SK-N-SH (cell line): Measurements from ENCODE around the gene TMEM184B. TPM values are rescaled to one million over a fixed set of nuclear protein-coding genes. Genes with fewer than 3 reads are reported as not detected.

Source experiments
- CTCF ChIA-PET: fragments of 300-600, 350-600 bp; formaldehyde crosslinking; extraction: SDS; loops from one replicate; lab custom pipeline; 2021; lab: Yijun Ruan, JAX
- POLR2A ChIA-PET: fragments of 350-600 bp; sonication (Branson Sonifier 250); formaldehyde crosslinking; extraction: SDS; loops from one replicate; lab custom pipeline; 2020; ENCODE audit warnings: antibody characterized with exemption, inconsistent platforms; lab: Yijun Ruan, JAX
- DNase-seq: peaks from one replicate; pipeline ENCODE4 v3.0.0; 2012
- H2AFZ ChIP-seq: fragments of 200-600 bp; sonication (generic); 2 replicates; pipeline ENCODE4 v1.8.1; 2016; ENCODE audit warnings: antibody characterized with exemption, mild to moderate bottlenecking, low read depth
- H3F3A ChIP-seq: fragments of 200-600 bp; sonication (generic); replicated peaks from 2 replicates; pipeline ENCODE3; 2016; ENCODE audit warnings: antibody characterized with exemption, mild to moderate bottlenecking; ENCODE audit not compliant: insufficient read depth
- H3K27ac ChIP-seq, 2 experiments: fragments of 200-500 bp in 1 of 2; fragments of 200-600 bp in 1 of 2; sonication (Bioruptor generic) in 1 of 2; sonication (generic), shearing (Covaris generic) in 1 of 2; 2 replicates each; pipeline versions ENCODE4 v1.5.1 to v1.6.1; 2014 to 2016; ENCODE audit warnings: low read depth in 2 of 2, inconsistent platforms in 1 of 2, low read length in 1 of 2, mild to moderate bottlenecking in 1 of 2, mixed read lengths in 1 of 2
- H3K27me3 ChIP-seq: fragments of 200-600 bp; sonication (generic), shearing (Covaris generic); 2 replicates; pipeline ENCODE4 v1.6.1; 2016; ENCODE audit warnings: mixed run types; ENCODE audit not compliant: insufficient read depth
- H3K36me3 ChIP-seq, 2 experiments: fragments of 200-500 bp in 1 of 2; fragments of 200-600 bp in 1 of 2; sonication (Bioruptor generic) in 1 of 2; sonication (generic) in 1 of 2; replicated peaks in 1 of 2; 2 replicates each; pipeline versions ENCODE3 to v1.5.1; 2014 to 2016; ENCODE audit warnings: low read length in 1 of 2, mild to moderate bottlenecking in 1 of 2; ENCODE audit not compliant: insufficient read depth in 2 of 2, control insufficient read depth in 1 of 2
- H3K4me1 ChIP-seq, 2 experiments: fragments of 200-500 bp in 1 of 2; fragments of 200-600 bp in 1 of 2; sonication (Bioruptor generic) in 1 of 2; sonication (generic), shearing (Covaris generic) in 1 of 2; 2 replicates each; pipeline versions ENCODE4 v1.5.1 to v1.6.1; 2014 to 2016; ENCODE audit warnings: low read depth in 1 of 2, low read length in 1 of 2, mixed run types in 1 of 2; ENCODE audit not compliant: insufficient read depth in 2 of 2, control insufficient read depth in 1 of 2
- H3K4me2 ChIP-seq: fragments of 200-600 bp; sonication (generic), shearing (Covaris generic); 2 replicates; pipeline ENCODE4 v1.6.1; 2017; ENCODE audit warnings: mixed run types
- H3K4me3 ChIP-seq, 2 experiments: fragments of 200-500 bp in 1 of 2; fragments of 200-600 bp in 1 of 2; sonication (Bioruptor generic) in 1 of 2; sonication (generic), shearing (Covaris generic) in 1 of 2; 2 replicates each; pipeline versions ENCODE4 v1.5.1 to v1.8.1; 2014 to 2016; ENCODE audit warnings: low read depth in 2 of 2, inconsistent platforms in 1 of 2, low read length in 1 of 2, mild to moderate bottlenecking in 1 of 2, mixed read lengths in 1 of 2, moderate library complexity in 1 of 2
- H3K79me2 ChIP-seq: fragments of 200-600 bp; sonication (generic); 2 replicates; pipeline ENCODE4 v1.8.1; 2017; ENCODE audit warnings: mild to moderate bottlenecking; ENCODE audit not compliant: insufficient read depth
- H3K9ac ChIP-seq: fragments of 200-600 bp; sonication (generic); 2 replicates; pipeline ENCODE4 v1.6.1; 2017; ENCODE audit warnings: mixed run types
- H3K9me2 ChIP-seq: fragments of 200-600 bp; sonication (generic); 2 replicates; pipeline ENCODE4 v1.6.1; 2017; ENCODE audit warnings: mixed run types
- H3K9me3 ChIP-seq: fragments of 200-600 bp; sonication (generic); 2 replicates; pipeline ENCODE4 v1.6.1; 2017; ENCODE audit warnings: mixed run types, mild to moderate bottlenecking, moderate library complexity
- H4K20me1 ChIP-seq: fragments of 200-600 bp; sonication (generic); 2 replicates; pipeline ENCODE4 v1.6.1; 2017; ENCODE audit warnings: mild to moderate bottlenecking, mixed run types; ENCODE audit not compliant: insufficient read depth
- ELF1 ChIP-seq: IDR thresholded peaks from 2 replicates; pipeline ENCODE4 v1.4.0; 2012
- EP300 ChIP-seq, 2 experiments: IDR thresholded peaks; 2 replicates each; pipeline versions ENCODE4 v1.4.0 to v1.6.1; 2012; ENCODE audit warnings: borderline replicate concordance in 1 of 2, low read depth in 1 of 2, low read length in 1 of 2
- FOXM1 ChIP-seq: IDR thresholded peaks from 2 replicates; pipeline ENCODE4 v1.4.0; 2012; ENCODE audit warnings: low read depth, mild to moderate bottlenecking
- GABPA ChIP-seq: IDR thresholded peaks from 2 replicates; pipeline ENCODE4 v1.4.0; 2012; ENCODE audit warnings: low read depth, mild to moderate bottlenecking
- GATA2 ChIP-seq: sonication (generic); formaldehyde crosslinking; IDR thresholded peaks from 2 replicates; pipeline ENCODE4 v1.5.0; 2020; ENCODE audit warnings: mild to moderate bottlenecking, missing genetic modification reagents
- JUND ChIP-seq: IDR thresholded peaks from 2 replicates; pipeline ENCODE4 v1.4.0; 2012
- MEF2A ChIP-seq: IDR thresholded peaks from 2 replicates; pipeline ENCODE4 v1.4.0; 2012; ENCODE audit warnings: low read depth, borderline replicate concordance
- PBX3 ChIP-seq: IDR thresholded peaks from 2 replicates; pipeline ENCODE4; 2012
- POLR2AphosphoS5 ChIP-seq: IDR thresholded peaks from 2 replicates; pipeline ENCODE4 v1.6.1; 2012; ENCODE audit warnings: low read depth, low read length
- RAD21 ChIP-seq: IDR thresholded peaks from 2 replicates; pipeline ENCODE4 v1.6.1; 2012; ENCODE audit warnings: mild to moderate bottlenecking, low read length
- RCOR1 ChIP-seq: fragments of 150-350 bp; IDR thresholded peaks from 2 replicates; pipeline ENCODE4 v1.6.1; 2017; ENCODE audit warnings: antibody characterized with exemption, low read length
- RFX5 ChIP-seq: IDR thresholded peaks from 2 replicates; pipeline ENCODE4 v1.6.1; 2012; ENCODE audit warnings: mild to moderate bottlenecking, improper control_type of control experiment, low read length
- TEAD4 ChIP-seq: IDR thresholded peaks from 2 replicates; pipeline ENCODE4 v1.4.0; 2012; ENCODE audit warnings: mild to moderate bottlenecking, borderline replicate concordance; ENCODE audit not compliant: insufficient read depth
- USF1 ChIP-seq: IDR thresholded peaks from 2 replicates; pipeline ENCODE4 v1.4.0; 2012; ENCODE audit warnings: low read depth, borderline replicate concordance
- YY1 ChIP-seq: IDR thresholded peaks from 2 replicates; pipeline ENCODE4 v1.4.0; 2012; ENCODE audit warnings: low read depth, mild to moderate bottlenecking
- WGBS: methylation state at CpG from one replicate; pipeline ENCODE4 v1.1.6; 2017; ENCODE audit warnings: low lambda C conversion rate; 5-methylcytosine and 5-hydroxymethylcytosine counted together
- polyA plus RNA-seq, 3 experiments: library from polyadenylated mRNA; depleted of rRNA; stranded (reverse); fragments of >200 nt; gene quantifications; 2 replicates each; pipeline ENCODE4 v1.2.3, GENCODE V29; 2012
- TF ChIP-seq, protein P1 (sequence below): IDR thresholded peaks from 2 replicates; pipeline ENCODE4 v1.4.0; 2012; ENCODE audit warnings: low read depth
- TF ChIP-seq, protein P2 (sequence below): IDR thresholded peaks from 2 replicates; pipeline ENCODE4 v1.6.1; 2012; ENCODE audit warnings: mild to moderate bottlenecking, low read depth, low read length, moderate library complexity
- TF ChIP-seq, protein P3 (sequence below): fragments of 150-350 bp; IDR thresholded peaks from 2 replicates; pipeline ENCODE4 v1.6.1; 2017; ENCODE audit warnings: antibody characterized with exemption, low read length, low read depth, borderline replicate concordance

Gene TMEM184B
- polyA plus RNA-seq, 1 of the 3 experiments (the other 2 are of a cell fraction), result 25.3 TPM

DNA sequence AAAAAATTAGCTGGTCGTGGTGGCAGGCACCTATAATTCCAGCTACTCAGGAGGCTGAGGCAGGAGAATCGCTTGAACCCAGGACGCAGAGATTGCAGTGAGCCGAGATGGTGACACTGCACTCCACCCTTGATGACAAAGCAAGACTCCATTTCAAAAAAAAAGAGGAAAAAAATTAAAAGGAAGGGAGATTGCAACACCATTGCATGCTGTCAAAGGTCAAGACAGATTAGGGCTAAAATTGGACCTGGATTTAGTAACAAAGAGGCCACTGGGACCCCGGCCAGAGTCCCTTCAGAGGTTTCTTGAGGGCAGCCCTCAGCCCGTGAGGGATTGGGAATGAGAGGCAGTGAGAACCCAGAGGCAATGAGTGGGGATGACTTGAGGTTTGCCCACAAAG lies 79.2 kb downstream of the TMEM184B start:
- Histone ChIP-seq H3K36me3 (no peaks in the 10 kb centered on the region), H3K79me2 (no peaks in the 10 kb centered on the region), H3K27ac (no peak overlapping the region), H3K27me3 (no peaks in the 10 kb centered on the region), H4K20me1 (no peaks in the 10 kb centered on the region), H3F3A (no peaks in the 10 kb centered on the region), H3K4me2 (no peak overlapping the region), H3K9me3 (no peaks in the 10 kb centered on the region), H3K4me1 (peaks cover 0 to 4% of the 10 kb centered on the region in 2 experiments; a peak in 1 of 4 replicates), H3K4me3 (no peak overlapping the region), H2AFZ (no peak overlapping the region), H3K9ac (no peak overlapping the region), H3K9me2 (no peaks in the 10 kb centered on the region)
- no peak for DNase-seq
- CTCF ChIA-PET, result no interaction called here
- WGBS, result 67% methylated on average over 2 of the region's 6 CpGs
- TF ChIP-seq MEF2A (no peak), YY1 (no peak), FOXM1 (no peak), ELF1 (no peak), TEAD4 (no peak), JUND (no peak), RCOR1 (no peak), POLR2AphosphoS5 (no peak), USF1 (no peak)
- TF ChIP-seq, protein P1, sequence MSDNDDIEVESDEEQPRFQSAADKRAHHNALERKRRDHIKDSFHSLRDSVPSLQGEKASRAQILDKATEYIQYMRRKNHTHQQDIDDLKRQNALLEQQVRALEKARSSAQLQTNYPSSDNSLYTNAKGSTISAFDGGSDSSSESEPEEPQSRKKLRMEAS, result no peak
- TF ChIP-seq, protein P2, sequence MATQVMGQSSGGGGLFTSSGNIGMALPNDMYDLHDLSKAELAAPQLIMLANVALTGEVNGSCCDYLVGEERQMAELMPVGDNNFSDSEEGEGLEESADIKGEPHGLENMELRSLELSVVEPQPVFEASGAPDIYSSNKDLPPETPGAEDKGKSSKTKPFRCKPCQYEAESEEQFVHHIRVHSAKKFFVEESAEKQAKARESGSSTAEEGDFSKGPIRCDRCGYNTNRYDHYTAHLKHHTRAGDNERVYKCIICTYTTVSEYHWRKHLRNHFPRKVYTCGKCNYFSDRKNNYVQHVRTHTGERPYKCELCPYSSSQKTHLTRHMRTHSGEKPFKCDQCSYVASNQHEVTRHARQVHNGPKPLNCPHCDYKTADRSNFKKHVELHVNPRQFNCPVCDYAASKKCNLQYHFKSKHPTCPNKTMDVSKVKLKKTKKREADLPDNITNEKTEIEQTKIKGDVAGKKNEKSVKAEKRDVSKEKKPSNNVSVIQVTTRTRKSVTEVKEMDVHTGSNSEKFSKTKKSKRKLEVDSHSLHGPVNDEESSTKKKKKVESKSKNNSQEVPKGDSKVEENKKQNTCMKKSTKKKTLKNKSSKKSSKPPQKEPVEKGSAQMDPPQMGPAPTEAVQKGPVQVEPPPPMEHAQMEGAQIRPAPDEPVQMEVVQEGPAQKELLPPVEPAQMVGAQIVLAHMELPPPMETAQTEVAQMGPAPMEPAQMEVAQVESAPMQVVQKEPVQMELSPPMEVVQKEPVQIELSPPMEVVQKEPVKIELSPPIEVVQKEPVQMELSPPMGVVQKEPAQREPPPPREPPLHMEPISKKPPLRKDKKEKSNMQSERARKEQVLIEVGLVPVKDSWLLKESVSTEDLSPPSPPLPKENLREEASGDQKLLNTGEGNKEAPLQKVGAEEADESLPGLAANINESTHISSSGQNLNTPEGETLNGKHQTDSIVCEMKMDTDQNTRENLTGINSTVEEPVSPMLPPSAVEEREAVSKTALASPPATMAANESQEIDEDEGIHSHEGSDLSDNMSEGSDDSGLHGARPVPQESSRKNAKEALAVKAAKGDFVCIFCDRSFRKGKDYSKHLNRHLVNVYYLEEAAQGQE, result no peak
- POLR2A ChIA-PET, result no interaction called here

DNA sequence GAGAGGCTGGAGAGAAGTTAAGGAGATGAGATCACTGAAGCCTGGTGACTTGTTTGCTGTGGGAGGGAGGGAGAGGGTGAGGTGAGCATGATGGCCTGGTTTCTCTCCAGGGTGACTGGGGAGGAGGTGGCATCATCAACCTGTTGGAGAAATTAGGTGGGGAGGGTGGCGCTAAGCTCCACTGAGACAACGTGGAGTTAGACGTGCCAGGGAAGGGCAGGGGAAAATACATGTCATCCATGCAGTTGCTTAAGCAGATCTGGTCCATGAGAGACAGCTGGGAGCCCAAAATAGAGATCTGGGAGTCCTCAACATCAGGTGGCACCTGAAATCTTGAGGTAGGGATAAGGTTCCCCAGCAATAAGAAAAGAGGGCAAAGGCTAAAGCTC lies 80.3 kb downstream of the TMEM184B start:
- Histone ChIP-seq H3K4me2 (no peak overlapping the region), H3K4me3 (no peak overlapping the region), H3F3A (no peaks in the 10 kb centered on the region), H4K20me1 (no peaks in the 10 kb centered on the region), H3K9me2 (no peaks in the 10 kb centered on the region), H3K27ac (no peak overlapping the region), H3K79me2 (no peaks in the 10 kb centered on the region), H3K36me3 (no peaks in the 10 kb centered on the region), H3K9me3 (no peaks in the 10 kb centered on the region), H3K9ac (no peak overlapping the region), H2AFZ (no peak overlapping the region), H3K4me1 (peaks cover 0 to 4% of the 10 kb centered on the region in 2 experiments; a peak in 1 of 4 replicates), H3K27me3 (no peaks in the 10 kb centered on the region)
- DNase-seq, result no peak
- WGBS, result 94% methylated on average over 3 of the region's 3 CpGs
- ChIA-PET POLR2A (no interaction called here), CTCF (no interaction called here)
- TF ChIP-seq RCOR1, result no peak
- no peak for TF ChIP-seq GATA2 (CRISPR knock-in tag)
- TF ChIP-seq RAD21, result no peak
- no peak for TF ChIP-seq PBX3
- no peak for TF ChIP-seq RFX5
- TF ChIP-seq GABPA, result no peak
- TF ChIP-seq JUND, result no peak
- TF ChIP-seq YY1, result no peak
- no peak for TF ChIP-seq POLR2AphosphoS5
- TF ChIP-seq EP300 (IDR thresholded peaks at IDR 0.05; ENCODE audit: borderline replicate concordance in 1 of 2, low read depth in 1 of 2, low read length in 1 of 2), result no peak
- TF ChIP-seq TEAD4, result no peak
- TF ChIP-seq, protein P3, sequence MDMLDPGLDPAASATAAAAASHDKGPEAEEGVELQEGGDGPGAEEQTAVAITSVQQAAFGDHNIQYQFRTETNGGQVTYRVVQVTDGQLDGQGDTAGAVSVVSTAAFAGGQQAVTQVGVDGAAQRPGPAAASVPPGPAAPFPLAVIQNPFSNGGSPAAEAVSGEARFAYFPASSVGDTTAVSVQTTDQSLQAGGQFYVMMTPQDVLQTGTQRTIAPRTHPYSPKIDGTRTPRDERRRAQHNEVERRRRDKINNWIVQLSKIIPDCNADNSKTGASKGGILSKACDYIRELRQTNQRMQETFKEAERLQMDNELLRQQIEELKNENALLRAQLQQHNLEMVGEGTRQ, result no peak
- TF ChIP-seq, protein P2, result no peak
